CD4-positive, alpha-beta T cell treated with Interleukin-4 for 4 hours (primary cell): ENCODE data around the gene HMOX1.
"Not testable (repeated sequence)": the region's sequence is repeated elsewhere in the genome, so short reads cannot be mapped to it uniquely, and the experiment has no call there.

Experiments
- DNase-seq: peaks from one replicate; pipeline ENCODE4 v3.0.0-alpha.2; 2020

HMOX1 gene

DNA sequence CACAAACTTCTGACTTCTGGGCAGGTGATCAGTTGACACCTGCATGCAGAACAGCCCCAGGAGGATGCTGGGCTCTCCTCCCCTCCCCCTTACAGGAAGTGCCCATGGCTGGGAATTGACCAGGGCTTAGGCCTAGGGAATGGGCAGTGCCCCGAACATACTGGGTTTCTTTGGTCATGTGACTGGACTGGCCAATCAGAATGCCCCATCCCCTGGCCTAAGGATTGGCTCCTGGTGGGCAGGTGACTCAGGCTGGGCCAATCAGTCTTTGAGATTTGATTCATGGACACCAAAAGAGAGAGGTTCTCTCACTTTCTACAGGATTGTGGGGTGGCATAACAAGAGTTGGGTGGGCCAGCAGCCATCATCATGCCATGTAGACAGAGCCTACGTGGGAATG lies 56.2 kb downstream of the HMOX1 start:
- DNase-seq: no peak

DNA sequence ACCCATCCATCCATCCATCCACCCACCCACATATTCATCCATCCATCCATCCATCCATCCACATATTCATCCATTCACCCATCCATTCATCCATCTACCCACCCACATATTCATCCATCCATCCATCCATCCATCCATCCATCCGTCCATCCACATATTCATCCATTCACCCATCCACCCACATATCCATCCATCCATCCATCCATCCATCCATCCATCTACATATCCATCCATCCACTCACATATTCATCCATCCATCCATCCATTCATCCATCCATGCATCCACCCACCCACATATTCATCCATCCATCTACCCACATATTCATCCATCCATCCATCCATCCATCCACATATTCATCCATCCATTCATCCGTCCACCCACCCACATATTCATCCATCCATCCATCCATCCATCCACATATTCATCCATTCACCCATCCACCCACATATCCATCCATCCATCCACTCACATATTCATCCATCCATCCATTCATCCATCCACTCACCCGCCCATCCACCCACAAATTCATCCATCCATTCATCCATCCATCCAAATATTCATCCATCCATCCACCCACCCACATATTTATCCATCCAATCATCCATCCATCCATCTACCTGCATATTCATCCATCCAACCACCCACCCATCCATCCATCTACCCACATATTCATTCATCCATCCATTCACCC lies 57.9 kb downstream of the HMOX1 start:
- DNase-seq: not testable (repeated sequence)

DNA sequence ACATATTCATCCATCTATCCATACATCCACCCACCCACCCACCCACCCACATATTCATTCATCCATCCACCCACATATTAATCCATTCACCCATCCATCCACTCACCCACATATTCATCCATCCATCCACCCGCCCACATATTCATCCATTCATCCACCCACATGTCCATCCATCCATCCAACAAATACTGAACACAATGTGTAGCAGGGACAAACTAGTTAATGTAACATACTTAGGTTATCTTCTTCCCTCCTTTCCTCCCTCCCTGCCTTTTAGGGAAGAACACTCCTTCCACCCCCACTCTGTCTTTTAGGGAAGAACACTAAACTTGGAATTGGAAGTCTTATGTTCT lies 58.4 kb downstream of the HMOX1 start:
- no peak for DNase-seq

DNA sequence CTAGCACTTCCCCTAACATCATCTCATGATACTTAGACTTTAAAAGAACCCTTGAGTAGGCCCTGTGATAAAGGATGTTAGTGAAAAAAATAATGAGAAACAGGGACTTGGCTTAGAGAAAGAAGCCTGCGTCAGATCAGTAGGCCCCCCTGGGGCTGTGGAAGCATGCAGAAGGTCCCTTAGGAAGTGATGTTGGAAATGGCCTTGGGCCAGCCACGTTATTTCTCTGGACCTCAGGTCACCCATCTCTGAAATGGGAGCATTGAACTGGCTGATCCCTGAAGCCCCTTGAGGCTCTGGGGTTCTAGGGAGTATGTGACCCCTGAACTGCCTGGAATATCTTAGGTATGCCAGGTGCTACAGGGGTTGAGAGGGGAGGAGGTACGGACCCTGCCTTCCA lies 59.2 kb downstream of the HMOX1 start:
- no peak for DNase-seq

DNA sequence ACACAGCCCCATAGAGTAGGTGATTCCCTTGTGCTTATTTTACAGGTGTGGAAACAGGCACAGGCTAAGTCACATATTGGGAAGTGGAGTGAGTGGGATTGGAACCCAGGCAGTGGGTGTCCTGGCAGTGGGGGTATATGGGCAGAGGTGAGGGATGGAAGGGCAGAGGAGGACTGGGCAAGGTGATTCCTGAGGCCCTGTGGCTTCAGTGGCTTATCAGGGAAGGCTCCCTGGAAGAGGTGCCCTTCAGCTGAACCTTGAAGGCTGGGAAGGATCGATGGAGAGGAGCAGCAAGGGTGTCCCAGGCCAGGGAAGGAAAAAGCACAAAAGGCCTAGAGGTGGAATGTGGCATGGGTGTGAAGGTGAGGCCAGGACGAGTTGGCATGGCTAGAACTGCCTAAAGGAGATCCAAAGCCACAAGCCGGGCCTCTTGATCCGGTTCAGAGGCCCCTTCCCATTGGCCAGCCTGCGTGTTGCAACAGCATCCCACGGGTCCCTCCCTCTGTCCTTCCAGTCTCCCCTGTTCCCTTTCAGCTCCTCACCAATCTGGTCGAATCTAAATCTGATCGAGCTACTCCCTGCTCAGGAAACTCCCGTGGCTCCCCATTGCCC lies 60.7 kb downstream of the HMOX1 start:
- no peak for DNase-seq

DNA sequence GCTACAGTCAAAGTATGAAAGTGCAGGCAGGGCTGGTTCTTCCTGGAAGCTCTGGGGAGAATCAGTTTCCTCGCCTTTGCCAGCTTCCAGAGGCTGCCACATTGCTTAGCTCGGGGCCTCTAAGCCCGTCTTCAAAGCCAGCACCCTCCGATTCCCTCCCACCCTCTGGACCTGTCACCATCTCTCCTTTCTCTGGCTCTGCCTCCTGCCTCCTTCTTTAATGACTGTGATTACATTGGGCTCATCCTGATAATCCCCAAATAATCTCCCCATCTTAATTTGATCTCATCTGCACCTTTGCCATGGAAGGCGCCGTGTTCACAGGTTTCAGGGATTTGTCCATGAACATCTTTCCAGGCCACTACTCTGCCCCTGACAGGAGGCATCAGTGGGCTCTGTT lies 61.6 kb downstream of the HMOX1 start:
- no peak for DNase-seq

DNA sequence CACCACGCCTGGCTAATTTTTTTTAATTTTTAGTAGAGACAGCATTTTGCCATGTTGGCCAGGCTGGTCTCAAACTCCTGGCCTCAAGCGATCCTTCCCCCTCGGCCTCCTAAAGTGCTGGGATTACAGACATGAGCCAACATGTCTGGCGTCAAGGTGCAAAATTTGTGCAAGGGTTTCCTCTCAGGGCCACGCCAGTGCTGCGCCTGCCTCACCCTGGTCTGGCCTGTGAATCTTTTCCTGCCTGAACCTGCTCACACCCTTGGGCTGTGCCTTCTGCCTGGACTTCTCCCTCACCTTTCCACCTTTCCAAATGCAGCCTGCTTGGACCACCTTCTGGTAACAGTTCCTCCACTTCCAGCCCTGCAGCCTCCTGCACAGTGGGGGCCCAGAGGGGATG lies 62.4 kb downstream of the HMOX1 start:
- DNase-seq: no peak
